WTC11 (cell line): ENCODE results near the gene PSENEN. TPM values are rescaled to one million over a fixed set of nuclear protein-coding genes. Genes with fewer than 3 reads are reported as not detected.

Experiments used
- ATAC-seq: fragments of 200-7000 bp; cut with Tn5 transposase; 2 replicates; pipeline ENCODE4 v1.10.0; 2021; ENCODE audit warnings: mild to moderate bottlenecking, moderate library complexity
- CTCF ChIA-PET: fragments of 300-600 bp; sonication (Branson Sonifier 250); formaldehyde crosslinking; loops from one replicate; lab custom pipeline; 2021; ENCODE audit warnings: antibody characterized with exemption; lab: Charles Lee
- POLR2A ChIA-PET: fragments of 350-600 bp; sonication (Branson Sonifier 250); formaldehyde crosslinking; loops from one replicate; lab custom pipeline; 2021; ENCODE audit warnings: antibody characterized with exemption; lab: Charles Lee
- DNase-seq: peaks from one replicate; pipeline ENCODE4 v3.0.0; 2021; ENCODE audit warnings: low spot score
- H3K27ac Mint-ChIP-seq: 2 replicates; pipeline ENCODE4 v1.8.0; 2021; ENCODE audit warnings: mixed read lengths
- H3K27me3 Mint-ChIP-seq: 2 replicates; pipeline ENCODE4 v1.8.0; 2021; ENCODE audit warnings: low read depth, mild to moderate bottlenecking, moderate library complexity, mixed read lengths
- H3K36me3 Mint-ChIP-seq: 2 replicates; pipeline ENCODE4 v1.8.0; 2021; ENCODE audit warnings: mixed read lengths
- H3K4me1 Mint-ChIP-seq: 2 replicates; pipeline ENCODE4 v1.8.0; 2022; ENCODE audit warnings: mixed read lengths
- H3K4me3 Mint-ChIP-seq: 2 replicates; pipeline ENCODE4 v1.8.0; 2021; ENCODE audit warnings: mild to moderate bottlenecking, moderate library complexity, mixed read lengths
- H3K9me3 Mint-ChIP-seq: 2 replicates; pipeline ENCODE4 v1.8.0; 2021; ENCODE audit warnings: mixed read lengths
- CBFB ChIP-seq: sonication (generic); formaldehyde crosslinking; IDR thresholded peaks from 2 replicates; pipeline ENCODE4 v1.8.1; 2022; ENCODE audit warnings: mild to moderate bottlenecking, low read depth, missing genetic modification reagents
- CREB1 ChIP-seq: sonication (generic); formaldehyde crosslinking; IDR thresholded peaks from 2 replicates; pipeline ENCODE4 v1.8.0; 2023; ENCODE audit warnings: mild to moderate bottlenecking, missing genetic modification reagents
- ETV6 ChIP-seq: sonication (generic); formaldehyde crosslinking; IDR thresholded peaks from 2 replicates; pipeline ENCODE4 v1.8.1; 2022; ENCODE audit warnings: mild to moderate bottlenecking, missing genetic modification reagents
- FOXJ3 ChIP-seq: sonication (generic); formaldehyde crosslinking; IDR thresholded peaks from 2 replicates; pipeline ENCODE4 v1.9.0; 2021; ENCODE audit warnings: missing genetic modification reagents, mild to moderate bottlenecking, borderline replicate concordance
- FOXP1 ChIP-seq: sonication (generic); formaldehyde crosslinking; IDR thresholded peaks from 2 replicates; pipeline ENCODE4 v1.8.0; 2022; ENCODE audit warnings: missing genetic modification reagents, mild to moderate bottlenecking, moderate library complexity, borderline replicate concordance
- GABPB1 ChIP-seq: sonication (generic); formaldehyde crosslinking; IDR thresholded peaks from 2 replicates; pipeline ENCODE4 v1.8.1; 2023; ENCODE audit warnings: mild to moderate bottlenecking, missing genetic modification reagents
- GTF2I ChIP-seq: fragments of 250-450 bp; sonication (Bioruptor Pico); conservative IDR thresholded peaks from 2 replicates; pipeline ENCODE4 v1.4.0; 2021; ENCODE audit warnings: mild to moderate bottlenecking
- MLX ChIP-seq: sonication (generic); formaldehyde crosslinking; IDR thresholded peaks from 2 replicates; pipeline ENCODE4 v1.8.1; 2023; ENCODE audit warnings: mild to moderate bottlenecking, missing genetic modification reagents, moderate library complexity
- MYBL2 ChIP-seq: sonication (generic); formaldehyde crosslinking; IDR thresholded peaks from 2 replicates; pipeline ENCODE4 v1.8.1; 2023; ENCODE audit warnings: mild to moderate bottlenecking, moderate library complexity, missing genetic modification reagents
- NFE2L1 ChIP-seq: sonication (generic); formaldehyde crosslinking; IDR thresholded peaks from 2 replicates; pipeline ENCODE4 v1.8.1; 2023; ENCODE audit warnings: missing genetic modification reagents
- NR1H2 ChIP-seq: sonication (generic); formaldehyde crosslinking; IDR thresholded peaks from 2 replicates; pipeline ENCODE4 v1.9.0; 2021; ENCODE audit warnings: mild to moderate bottlenecking, moderate library complexity, missing genetic modification reagents
- NR3C1 ChIP-seq: sonication (generic); formaldehyde crosslinking; conservative IDR thresholded peaks from 2 replicates; pipeline ENCODE4 v1.8.1; 2023; ENCODE audit warnings: low read depth, mild to moderate bottlenecking, missing genetic modification reagents
- OVOL2 ChIP-seq: fragments of 250-450 bp; sonication (Bioruptor Pico); IDR thresholded peaks from 2 replicates; pipeline ENCODE4 v1.9.0; 2021; ENCODE audit warnings: mild to moderate bottlenecking, borderline replicate concordance
- RELA ChIP-seq: sonication (generic); formaldehyde crosslinking; IDR thresholded peaks from 2 replicates; pipeline ENCODE4 v1.8.1; 2022; ENCODE audit warnings: missing genetic modification reagents, mild to moderate bottlenecking, borderline replicate concordance
- SOX15 ChIP-seq: fragments of 250-450 bp; sonication (Bioruptor Pico); IDR thresholded peaks from 2 replicates; pipeline ENCODE4 v1.9.0; 2021; ENCODE audit warnings: mild to moderate bottlenecking
- TEAD4 ChIP-seq: sonication (generic); formaldehyde crosslinking; IDR thresholded peaks from 2 replicates; pipeline ENCODE4 v1.8.0; 2022; ENCODE audit warnings: mild to moderate bottlenecking, missing genetic modification reagents
- TP53 ChIP-seq: sonication (generic); formaldehyde crosslinking; IDR thresholded peaks from 2 replicates; pipeline ENCODE4 v1.8.1; 2023; ENCODE audit warnings: mild to moderate bottlenecking, missing genetic modification reagents
- USF2 ChIP-seq: sonication (generic); formaldehyde crosslinking; IDR thresholded peaks from 2 replicates; pipeline ENCODE4 v1.8.1; 2023; ENCODE audit warnings: mild to moderate bottlenecking, missing genetic modification reagents, moderate library complexity
- ZMAT4 ChIP-seq: fragments of 250-450 bp; sonication (Bioruptor Pico); IDR thresholded peaks from 2 replicates; pipeline ENCODE4 v1.9.0; 2021; ENCODE audit warnings: mild to moderate bottlenecking
- ZNF121 ChIP-seq: sonication (generic); formaldehyde crosslinking; IDR thresholded peaks from 2 replicates; pipeline ENCODE4 v1.8.0; 2023; ENCODE audit warnings: missing genetic modification reagents
- ZNF317 ChIP-seq: sonication (generic); formaldehyde crosslinking; IDR thresholded peaks from 2 replicates; pipeline ENCODE4 v1.8.1; 2023; ENCODE audit warnings: low read depth, mild to moderate bottlenecking, moderate library complexity, missing genetic modification reagents, borderline replicate concordance
- ZNF396 ChIP-seq: fragments of 250-450 bp; sonication (Bioruptor Pico); IDR thresholded peaks from 2 replicates; pipeline ENCODE4 v1.8.0; 2021; ENCODE audit warnings: mild to moderate bottlenecking, moderate library complexity, borderline replicate concordance
- total RNA-seq: library from RNA; stranded (reverse); gene quantifications from 3 replicates; pipeline ENCODE4 v1.2.3, GENCODE V29; 2021
- TF ChIP-seq, protein P1 (sequence below): sonication (generic); formaldehyde crosslinking; IDR thresholded peaks from 2 replicates; pipeline ENCODE4 v1.8.1; 2022; ENCODE audit warnings: mild to moderate bottlenecking, moderate library complexity, missing genetic modification reagents
- TF ChIP-seq, protein P2 (sequence below): sonication (generic); formaldehyde crosslinking; conservative IDR thresholded peaks from 2 replicates; pipeline ENCODE4 v1.8.1; 2023; ENCODE audit warnings: mild to moderate bottlenecking, low read depth, missing genetic modification reagents, moderate library complexity

PSENEN gene
- total RNA-seq, 1 experiment from 2014 or later = 80.3 TPM

DNA sequence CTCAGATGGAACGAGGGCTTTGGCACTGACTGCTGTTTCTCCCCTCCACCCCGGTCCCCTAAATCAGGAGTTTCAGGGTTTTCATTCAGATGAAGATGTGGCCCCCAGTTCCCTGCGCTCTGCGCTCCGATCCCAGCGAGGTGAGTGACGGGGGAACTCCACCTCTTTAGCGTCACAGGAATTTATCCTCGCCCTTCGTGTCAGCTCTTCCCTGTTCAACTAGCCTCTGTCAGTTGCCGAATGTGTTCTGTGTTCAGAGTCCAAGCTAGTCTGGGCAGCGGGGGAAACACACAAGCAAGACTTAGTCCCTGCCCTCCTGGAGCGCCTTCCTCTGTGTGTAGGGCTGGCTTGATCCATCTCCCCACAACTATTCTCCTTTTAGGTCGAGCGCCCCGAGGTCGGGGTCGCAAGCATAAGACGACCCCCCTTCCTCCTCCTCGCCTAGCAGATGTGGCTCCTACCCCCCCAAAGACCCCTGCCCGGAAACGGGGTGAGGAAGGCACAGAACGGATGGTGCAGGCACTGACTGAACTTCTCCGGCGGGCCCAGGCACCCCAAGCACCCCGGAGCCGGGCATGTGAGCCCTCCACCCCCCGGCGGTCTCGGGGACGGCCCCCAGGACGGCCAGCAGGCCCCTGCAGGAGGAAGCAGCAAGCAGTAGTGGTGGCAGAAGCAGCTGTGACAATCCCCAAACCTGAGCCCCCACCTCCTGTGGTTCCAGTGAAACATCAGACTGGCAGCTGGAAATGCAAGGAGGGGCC lies 25.9 kb upstream of the PSENEN start:
- H3K9me3 Mint-ChIP-seq = no peaks in the 10 kb centered on the region
- H3K36me3 Mint-ChIP-seq = peaks cover 23% of the 10 kb centered on the region
- H3K4me1 Mint-ChIP-seq = peaks cover 21% of the 10 kb centered on the region
- ChIA-PET CTCF (interaction anchor here (1.0 to 1.7 kb wide), 4 partner anchors 17 to 101 kb away, joined by 3 to 7 read pairs (median 4); no protein-coding TSS in a partner anchor), POLR2A (no interaction called here)
- ATAC-seq (no peak), DNase-seq (no peak)
- no peak for TF ChIP-seq CREB1 (CRISPR knock-in tag)
- no peak for TF ChIP-seq MYBL2
- no peak for TF ChIP-seq ZNF317
- TF ChIP-seq TP53 (CRISPR knock-in tag) = no peak
- TF ChIP-seq OVOL2 (CRISPR knock-in tag) = no peak
- no peak for TF ChIP-seq FOXJ3
- no peak for TF ChIP-seq MLX
- TF ChIP-seq FOXP1 = no peak
- TF ChIP-seq, protein P1, sequence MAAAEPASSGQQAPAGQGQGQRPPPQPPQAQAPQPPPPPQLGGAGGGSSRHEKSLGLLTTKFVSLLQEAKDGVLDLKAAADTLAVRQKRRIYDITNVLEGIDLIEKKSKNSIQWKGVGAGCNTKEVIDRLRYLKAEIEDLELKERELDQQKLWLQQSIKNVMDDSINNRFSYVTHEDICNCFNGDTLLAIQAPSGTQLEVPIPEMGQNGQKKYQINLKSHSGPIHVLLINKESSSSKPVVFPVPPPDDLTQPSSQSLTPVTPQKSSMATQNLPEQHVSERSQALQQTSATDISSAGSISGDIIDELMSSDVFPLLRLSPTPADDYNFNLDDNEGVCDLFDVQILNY (CRISPR knock-in tag) = no peak
- TF ChIP-seq ZMAT4 (CRISPR knock-in tag) = no peak
- no peak for TF ChIP-seq ETV6 (CRISPR knock-in tag)
- no peak for TF ChIP-seq SOX15 (CRISPR knock-in tag)
- no peak for TF ChIP-seq RELA (CRISPR knock-in tag)
- no peak for TF ChIP-seq USF2 (CRISPR knock-in tag)
- TF ChIP-seq ZNF396 (CRISPR knock-in tag) = no peak
- TF ChIP-seq ZNF121 = no peak
- no peak for TF ChIP-seq NFE2L1 (CRISPR knock-in tag)
- H3K27ac Mint-ChIP-seq = peak overlapping the region; percentile 85
- H3K27me3 Mint-ChIP-seq = no peaks in the 10 kb centered on the region
- peak overlapping the region; percentile 79 for H3K4me3 Mint-ChIP-seq

GRCh38 chr19:35720163-35720524 lies 25.3 kb upstream of the PSENEN start:
- TF ChIP-seq GTF2I (CRISPR knock-in tag) = no peak
- TF ChIP-seq, protein P2, sequence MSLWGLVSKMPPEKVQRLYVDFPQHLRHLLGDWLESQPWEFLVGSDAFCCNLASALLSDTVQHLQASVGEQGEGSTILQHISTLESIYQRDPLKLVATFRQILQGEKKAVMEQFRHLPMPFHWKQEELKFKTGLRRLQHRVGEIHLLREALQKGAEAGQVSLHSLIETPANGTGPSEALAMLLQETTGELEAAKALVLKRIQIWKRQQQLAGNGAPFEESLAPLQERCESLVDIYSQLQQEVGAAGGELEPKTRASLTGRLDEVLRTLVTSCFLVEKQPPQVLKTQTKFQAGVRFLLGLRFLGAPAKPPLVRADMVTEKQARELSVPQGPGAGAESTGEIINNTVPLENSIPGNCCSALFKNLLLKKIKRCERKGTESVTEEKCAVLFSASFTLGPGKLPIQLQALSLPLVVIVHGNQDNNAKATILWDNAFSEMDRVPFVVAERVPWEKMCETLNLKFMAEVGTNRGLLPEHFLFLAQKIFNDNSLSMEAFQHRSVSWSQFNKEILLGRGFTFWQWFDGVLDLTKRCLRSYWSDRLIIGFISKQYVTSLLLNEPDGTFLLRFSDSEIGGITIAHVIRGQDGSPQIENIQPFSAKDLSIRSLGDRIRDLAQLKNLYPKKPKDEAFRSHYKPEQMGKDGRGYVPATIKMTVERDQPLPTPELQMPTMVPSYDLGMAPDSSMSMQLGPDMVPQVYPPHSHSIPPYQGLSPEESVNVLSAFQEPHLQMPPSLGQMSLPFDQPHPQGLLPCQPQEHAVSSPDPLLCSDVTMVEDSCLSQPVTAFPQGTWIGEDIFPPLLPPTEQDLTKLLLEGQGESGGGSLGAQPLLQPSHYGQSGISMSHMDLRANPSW (CRISPR knock-in tag) = no peak
- no peak for TF ChIP-seq RELA (CRISPR knock-in tag)
- TF ChIP-seq NR3C1 (CRISPR knock-in tag) = no peak
- TF ChIP-seq NR1H2 (CRISPR knock-in tag) = no peak
- TF ChIP-seq TEAD4 (CRISPR knock-in tag) = no peak
- TF ChIP-seq TP53 (CRISPR knock-in tag) = no peak
- TF ChIP-seq CBFB = no peak
- TF ChIP-seq GABPB1 (CRISPR knock-in tag) = no peak
- DNase-seq (no peak), ATAC-seq (no peak)
- Mint-ChIP-seq H3K9me3 (no peaks in the 10 kb centered on the region), H3K27me3 (no peaks in the 10 kb centered on the region), H3K36me3 (peaks cover 28% of the 10 kb centered on the region), H3K27ac (no peak overlapping the region), H3K4me3 (no peak overlapping the region), H3K4me1 (peaks cover 16% of the 10 kb centered on the region)
- ChIA-PET CTCF (interaction anchor here (0.6 to 1.0 kb wide), 2 partner anchors 27 to 100 kb away, joined by 3 read pairs; no protein-coding TSS in a partner anchor), POLR2A (interaction anchor here (0.7 kb wide), 1 partner anchor 162 kb away, joined by 3 read pairs; no protein-coding TSS in a partner anchor)
